ENCODE measurements around the gene CREB3L2. TPM values are rescaled to one million over a fixed set of nuclear protein-coding genes. Genes with fewer than 3 reads are reported as not detected.

Gene CREB3L2
- total and polyA plus RNA-seq, 2 of the 4 experiments (the other 2 are of a cell fraction): 42.3 to 57.9 TPM

DNA sequence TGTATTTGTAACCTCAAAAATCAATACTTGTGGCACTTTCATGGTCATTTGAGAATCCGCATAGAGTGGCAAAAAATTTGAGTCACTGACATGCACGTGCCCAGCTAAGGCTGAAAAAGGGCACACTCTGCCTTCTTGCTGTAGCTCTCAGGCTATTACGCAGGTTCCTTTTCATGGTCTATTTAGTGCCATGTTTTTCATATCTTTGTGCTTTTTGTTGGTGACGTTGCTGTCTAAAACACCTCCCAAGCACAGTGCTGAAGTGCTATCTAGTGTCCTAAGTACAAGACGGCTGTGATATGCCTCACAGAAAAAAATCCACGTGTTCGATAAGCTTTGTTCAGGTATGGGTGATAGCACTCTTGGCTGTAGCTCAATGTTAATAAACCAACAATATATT, 50.9 kb downstream of the CREB3L2 start:
- no peak overlapping the region for H2BK120ac ChIP-seq (ENCODE audit: low read depth, low read length)
- H4K91ac ChIP-seq (ENCODE audit: insufficient read depth, low read depth, low read length): no peak overlapping the region
- no peak overlapping the region for H3K4me2 ChIP-seq (ENCODE audit: low read depth, low read length)
- H3K9me1 ChIP-seq (ENCODE audit: insufficient read depth, low read length): peaks cover 23% of the 10 kb centered on the region
- ChIA-PET CTCF (interaction anchor here (1.3 kb wide), 1 partner anchor 16 kb away, joined by 3 read pairs; no protein-coding TSS in a partner anchor), POLR2A (ENCODE audit: unreplicated experiment) (no interaction called here)
- peaks cover 20% of the 10 kb centered on the region for H3K4me1 ChIP-seq (ENCODE audit: control insufficient read depth, insufficient read depth, low read length)
- H4K20me1 ChIP-seq (ENCODE audit: insufficient read depth, low read length): peaks cover 78% of the 10 kb centered on the region
- peaks cover 4% of the 10 kb centered on the region for H3K36me3 ChIP-seq (ENCODE audit: control insufficient read depth, insufficient read depth, low read length)
- no peak overlapping the region for H4K8ac ChIP-seq (ENCODE audit: low read depth in 2 of 2, low read length in 2 of 2)
- no peak overlapping the region for H3K9ac ChIP-seq (ENCODE audit: low read depth, low read length)
- no peak overlapping the region for H2BK5ac ChIP-seq (ENCODE audit: low read depth, low read length, poor library complexity, severe bottlenecking)
- dilution Hi-C loops (cut with HindIII; ENCODE audit: low sequenced_read_pairs, unreplicated experiment) (no loop called here), intact Hi-C loops (cut with micrococcal nuclease) (no loop called here), in situ Hi-C loops (cut with MboI; ENCODE audit: low sequenced_read_pairs) (no loop called here)
- H3K9me3 ChIP-seq (ENCODE audit: control insufficient read depth, insufficient read depth, low read length): no peaks in the 10 kb centered on the region
- H3K14ac ChIP-seq (replicated peaks; ENCODE audit: low read depth, low read length): no peak overlapping the region
- TF ChIP-seq FOS (IDR thresholded peaks at IDR 0.05; ENCODE audit: low read depth, low read length) (no peak), RCOR1 (IDR thresholded peaks at IDR 0.05; ENCODE audit: insufficient replicate concordance, low read length) (no peak), RAD21 (IDR thresholded peaks at IDR 0.05; ENCODE audit: low read length) (no peak), RFX5 (IDR thresholded peaks at IDR 0.05; ENCODE audit: low read depth, low read length) (no peak), POLR2A (IDR thresholded peaks at IDR 0.05; ENCODE audit: low read depth, low read length) (no peak), MXI1 (IDR thresholded peaks at IDR 0.05; ENCODE audit: borderline replicate concordance, low read depth, low read length) (no peak), CHD1 (IDR thresholded peaks at IDR 0.05; ENCODE audit: low read depth, low read length) (no peak), CEBPB (IDR thresholded peaks at IDR 0.05; ENCODE audit: low read depth, low read length) (no peak), MAFK (IDR thresholded peaks at IDR 0.05; ENCODE audit: low read depth, low read length) (no peak), BHLHE40 (IDR thresholded peaks at IDR 0.05; ENCODE audit: low read depth, low read length) (no peak), SMC3 (IDR thresholded peaks at IDR 0.05; ENCODE audit: low read depth, low read length) (no peak), MAZ (IDR thresholded peaks at IDR 0.05; ENCODE audit: borderline replicate concordance, low read depth, low read length) (no peak), NFE2L2 (IDR thresholded peaks at IDR 0.05; ENCODE audit: low read depth, low read length) (no peak)
- TF ChIP-seq, protein P1, sequence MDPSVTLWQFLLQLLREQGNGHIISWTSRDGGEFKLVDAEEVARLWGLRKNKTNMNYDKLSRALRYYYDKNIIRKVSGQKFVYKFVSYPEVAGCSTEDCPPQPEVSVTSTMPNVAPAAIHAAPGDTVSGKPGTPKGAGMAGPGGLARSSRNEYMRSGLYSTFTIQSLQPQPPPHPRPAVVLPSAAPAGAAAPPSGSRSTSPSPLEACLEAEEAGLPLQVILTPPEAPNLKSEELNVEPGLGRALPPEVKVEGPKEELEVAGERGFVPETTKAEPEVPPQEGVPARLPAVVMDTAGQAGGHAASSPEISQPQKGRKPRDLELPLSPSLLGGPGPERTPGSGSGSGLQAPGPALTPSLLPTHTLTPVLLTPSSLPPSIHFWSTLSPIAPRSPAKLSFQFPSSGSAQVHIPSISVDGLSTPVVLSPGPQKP (IDR thresholded peaks at IDR 0.05; ENCODE audit: borderline replicate concordance, low read depth, low read length): no peak
- TF ChIP-seq, protein P2, sequence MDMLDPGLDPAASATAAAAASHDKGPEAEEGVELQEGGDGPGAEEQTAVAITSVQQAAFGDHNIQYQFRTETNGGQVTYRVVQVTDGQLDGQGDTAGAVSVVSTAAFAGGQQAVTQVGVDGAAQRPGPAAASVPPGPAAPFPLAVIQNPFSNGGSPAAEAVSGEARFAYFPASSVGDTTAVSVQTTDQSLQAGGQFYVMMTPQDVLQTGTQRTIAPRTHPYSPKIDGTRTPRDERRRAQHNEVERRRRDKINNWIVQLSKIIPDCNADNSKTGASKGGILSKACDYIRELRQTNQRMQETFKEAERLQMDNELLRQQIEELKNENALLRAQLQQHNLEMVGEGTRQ (IDR thresholded peaks at IDR 0.05; ENCODE audit: low read depth, low read length): no peak
- TF ChIP-seq, protein P3, sequence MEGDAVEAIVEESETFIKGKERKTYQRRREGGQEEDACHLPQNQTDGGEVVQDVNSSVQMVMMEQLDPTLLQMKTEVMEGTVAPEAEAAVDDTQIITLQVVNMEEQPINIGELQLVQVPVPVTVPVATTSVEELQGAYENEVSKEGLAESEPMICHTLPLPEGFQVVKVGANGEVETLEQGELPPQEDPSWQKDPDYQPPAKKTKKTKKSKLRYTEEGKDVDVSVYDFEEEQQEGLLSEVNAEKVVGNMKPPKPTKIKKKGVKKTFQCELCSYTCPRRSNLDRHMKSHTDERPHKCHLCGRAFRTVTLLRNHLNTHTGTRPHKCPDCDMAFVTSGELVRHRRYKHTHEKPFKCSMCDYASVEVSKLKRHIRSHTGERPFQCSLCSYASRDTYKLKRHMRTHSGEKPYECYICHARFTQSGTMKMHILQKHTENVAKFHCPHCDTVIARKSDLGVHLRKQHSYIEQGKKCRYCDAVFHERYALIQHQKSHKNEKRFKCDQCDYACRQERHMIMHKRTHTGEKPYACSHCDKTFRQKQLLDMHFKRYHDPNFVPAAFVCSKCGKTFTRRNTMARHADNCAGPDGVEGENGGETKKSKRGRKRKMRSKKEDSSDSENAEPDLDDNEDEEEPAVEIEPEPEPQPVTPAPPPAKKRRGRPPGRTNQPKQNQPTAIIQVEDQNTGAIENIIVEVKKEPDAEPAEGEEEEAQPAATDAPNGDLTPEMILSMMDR (conservative IDR thresholded peaks at IDR 0.05; ENCODE audit: low read depth, low read length): no peak
- no peak overlapping the region for H3K23ac ChIP-seq (ENCODE audit: low read depth, low read length)
- WGBS, 2 experiments (ENCODE audit: extremely low coverage in 2 of 2, insufficient read length in 1 of 2): 100% methylated on average over 2 of the region's 7 CpGs; no CpG with 5 or more reads in 1 of the 2 experiments
- H3K18ac ChIP-seq (ENCODE audit: low read depth, low read length): no peak overlapping the region
- no peaks in the 10 kb centered on the region for H3K27me3 ChIP-seq (ENCODE audit: control insufficient read depth, insufficient read depth, low read length)
- H2AFZ ChIP-seq (replicated peaks; ENCODE audit: low read length, poor library complexity): no peak overlapping the region
- H2BK20ac ChIP-seq (ENCODE audit: low read depth, low read length): no peak overlapping the region
- H2AK9ac ChIP-seq (replicated peaks; ENCODE audit: low read depth, low read length, poor library complexity): no peak overlapping the region
- no peak for DNase-seq
- no peak overlapping the region for H3K27ac ChIP-seq (ENCODE audit: insufficient read depth, low read length)
- H3K4me3 ChIP-seq (ENCODE audit: insufficient read depth, low read depth, low read length): no peak overlapping the region
- H3K4ac ChIP-seq (ENCODE audit: low read depth, low read length): no peak overlapping the region; the same call in 1 of the 2 replicates
- peak overlapping the region; percentile 39; the same call in 1 of the 2 replicates for H2AK5ac ChIP-seq (ENCODE audit: low read depth, low read length)
- no peak overlapping the region for H3K56ac ChIP-seq (ENCODE audit: extremely low read depth, insufficient read depth, low read length)
- no peak overlapping the region for H4K5ac ChIP-seq (ENCODE audit: low read depth, low read length)
- H3K79me1 ChIP-seq (ENCODE audit: low read depth in 1 of 2, low read length in 2 of 2): peaks cover 43 to 91% of the 10 kb centered on the region in 2 experiments
- ATAC-seq (ENCODE audit: low read depth): no peak
- no TSS peak for BruUV-seq (replicated peaks)
- no peak overlapping the region for H2BK15ac ChIP-seq (ENCODE audit: low read depth, low read length)
